NOMO-1 treated with dmso at 0.1 percent for 144 hours (cell line): Measurements from ENCODE around the gene TNIP3.
A peak's percentile ranks its signal among the peaks of the same experiment; 100 is the strongest.
"Not testable (repeated sequence)": the region's sequence is repeated elsewhere in the genome, so short reads cannot be mapped to it uniquely, and the experiment has no call there.

Experiments
- DNase-seq: peaks from one replicate; lab custom pipeline; 2025; ENCODE audit not compliant: unreplicated experiment; lab: John Stamatoyannopoulos, UW

Gene TNIP3

DNA sequence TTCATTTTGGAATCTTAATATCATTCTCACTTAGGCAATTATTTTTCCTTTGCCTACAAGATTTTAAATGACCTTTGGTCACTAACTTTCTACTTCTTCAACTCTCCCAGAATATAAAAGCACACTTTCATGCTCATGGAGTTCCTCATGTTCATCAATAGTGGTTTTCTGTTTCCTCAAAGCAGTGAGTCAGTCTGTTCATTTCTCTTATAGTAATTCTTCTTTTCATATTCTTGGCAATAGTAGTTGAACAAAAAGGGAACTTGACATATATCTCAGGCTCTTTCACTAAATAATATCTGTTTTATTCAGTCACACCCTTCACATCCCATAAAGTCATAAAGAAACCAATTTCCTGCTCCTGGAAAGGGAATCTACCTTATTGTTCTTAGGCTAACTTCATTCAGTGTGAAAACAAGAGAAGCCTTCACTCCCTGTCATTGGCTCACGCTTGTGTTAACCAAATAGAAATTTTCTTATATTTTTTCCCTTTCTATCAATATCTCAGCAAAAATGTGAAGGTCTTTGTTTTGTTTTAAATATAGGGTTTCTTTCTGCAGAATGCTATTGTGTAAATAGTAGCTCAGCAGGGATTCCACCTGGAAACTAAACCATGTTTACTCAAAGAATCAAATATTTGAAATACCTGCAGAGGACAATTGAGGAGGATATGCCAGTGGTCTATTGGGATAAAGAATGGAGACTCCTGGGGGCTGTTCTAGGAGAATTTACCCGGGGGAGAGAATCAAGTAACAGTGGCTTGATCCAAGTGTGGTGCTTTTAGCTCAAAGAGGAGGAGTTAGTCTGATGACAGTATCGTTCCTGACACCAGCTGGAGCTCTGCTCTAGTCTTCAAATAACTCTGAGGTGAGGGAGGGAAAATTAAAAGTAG is 13.4 kb upstream of the TNIP3 start:
- DNase-seq = no peak

DNA sequence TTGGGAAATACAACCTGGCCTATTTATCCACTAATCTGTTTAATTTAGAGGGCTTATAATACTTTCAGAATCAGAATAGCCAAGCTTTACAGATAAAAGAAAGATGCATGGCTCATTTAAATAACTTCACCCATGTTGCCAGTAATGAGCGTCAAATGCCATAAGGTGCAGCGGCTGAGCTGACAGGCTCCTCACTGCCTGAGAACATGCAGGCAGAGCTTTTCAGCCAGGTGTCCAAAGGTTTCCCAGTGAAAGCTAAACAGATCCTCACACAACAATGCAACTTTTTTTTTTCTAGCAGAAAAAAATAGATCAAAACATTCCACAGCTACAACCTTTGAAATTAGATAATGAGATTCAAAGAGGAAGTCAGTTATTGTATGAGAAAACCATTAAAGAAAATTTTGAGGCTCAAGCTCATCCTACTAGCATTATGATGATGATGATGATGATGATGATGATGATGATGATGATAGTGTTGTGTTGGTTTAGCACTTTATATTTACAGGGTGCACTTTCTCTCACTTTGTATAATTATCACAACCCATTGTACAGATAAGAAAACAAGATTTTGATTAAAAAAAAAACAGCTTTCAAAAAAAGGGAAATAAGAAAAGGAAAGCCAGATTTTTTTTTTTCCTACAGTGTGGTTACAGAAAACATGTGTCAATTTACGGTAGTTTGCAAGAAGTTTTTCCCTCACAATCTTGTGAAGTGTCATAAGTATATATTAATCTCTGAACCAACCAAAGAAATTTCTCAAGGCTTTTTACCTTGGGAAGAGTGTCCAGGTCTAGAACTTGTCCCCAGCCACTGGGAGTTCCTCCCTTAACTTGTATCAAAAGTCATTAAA is 12.2 kb upstream of the TNIP3 start:
- DNase-seq = no peak

DNA sequence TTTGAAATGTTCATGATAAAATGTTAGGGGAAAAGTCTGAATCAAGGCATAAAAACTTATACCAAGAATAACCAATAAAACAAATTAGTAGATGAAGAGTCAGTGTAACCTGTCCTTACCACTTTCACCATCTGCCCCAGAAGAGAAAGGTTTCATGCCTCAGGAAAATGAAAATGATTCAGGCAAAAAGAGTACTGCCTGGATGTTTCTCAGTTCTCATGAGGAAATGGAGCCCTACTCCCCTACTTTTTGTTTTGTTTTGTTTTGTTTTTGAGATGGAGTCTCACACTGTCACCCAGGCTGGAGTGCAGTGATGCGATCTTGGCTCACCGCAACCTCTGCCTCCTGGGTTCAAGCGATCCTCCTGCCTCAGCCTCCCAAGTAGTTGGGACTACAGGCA is 7.4 kb upstream of the TNIP3 start:
- not testable (repeated sequence) for DNase-seq

DNA sequence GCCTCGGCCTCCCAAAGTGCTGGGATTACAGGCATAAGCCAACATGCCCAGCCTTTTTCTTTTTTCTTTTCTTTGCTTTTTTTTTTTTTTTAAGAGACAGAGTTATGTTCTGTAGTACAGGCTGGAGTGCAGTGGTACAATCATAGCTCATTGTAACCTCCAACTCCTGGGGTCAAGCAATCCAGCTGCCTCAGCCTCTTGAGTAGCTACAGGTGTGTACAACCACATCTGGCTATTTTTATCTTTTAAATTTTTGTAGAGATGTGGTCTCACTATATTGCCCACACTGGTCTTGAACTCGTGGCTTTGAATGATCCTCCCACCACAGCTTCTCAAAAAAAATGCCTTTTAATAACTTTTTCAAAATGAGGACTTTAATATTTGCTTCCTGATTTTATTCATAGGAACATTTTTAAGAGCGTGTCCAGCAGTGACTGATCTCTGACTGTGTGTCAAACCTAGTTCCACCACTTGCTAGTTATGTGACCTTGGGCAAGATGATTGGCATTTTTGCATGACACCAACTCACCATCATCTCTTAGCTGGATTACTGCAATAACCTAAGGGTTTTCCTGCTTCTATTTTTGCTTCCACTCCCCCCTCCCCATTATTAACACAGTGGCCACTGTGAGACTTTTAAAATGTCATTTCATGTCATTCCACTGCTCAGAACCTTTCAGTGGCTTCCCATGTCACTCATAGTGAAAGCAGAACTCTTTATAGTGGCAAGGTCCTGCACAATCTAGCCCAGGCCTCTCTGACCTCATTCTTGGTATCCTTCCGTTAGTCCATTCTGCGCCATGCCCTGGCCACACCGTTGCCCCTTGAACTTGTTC is 4.5 kb upstream of the TNIP3 start:
- DNase-seq = no peak

DNA sequence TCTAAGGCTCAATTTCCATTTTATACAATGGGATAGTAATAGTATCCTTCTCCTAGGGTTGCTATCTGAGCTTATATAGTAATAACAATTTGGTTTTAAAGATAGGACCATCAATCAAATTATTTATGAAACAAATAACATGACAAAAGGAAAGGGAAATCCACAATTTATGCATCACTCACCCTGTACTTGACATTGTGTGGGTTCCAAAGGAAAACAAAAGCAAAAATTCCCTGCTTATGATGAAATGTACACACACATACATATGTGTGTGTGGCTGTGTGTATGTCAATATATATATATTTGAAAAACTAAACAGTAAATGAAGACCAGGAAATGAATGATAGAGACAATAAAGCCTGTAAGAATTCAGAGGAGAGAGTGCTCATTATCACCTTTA is 2.9 kb upstream of the TNIP3 start:
- DNase-seq = no peak

DNA sequence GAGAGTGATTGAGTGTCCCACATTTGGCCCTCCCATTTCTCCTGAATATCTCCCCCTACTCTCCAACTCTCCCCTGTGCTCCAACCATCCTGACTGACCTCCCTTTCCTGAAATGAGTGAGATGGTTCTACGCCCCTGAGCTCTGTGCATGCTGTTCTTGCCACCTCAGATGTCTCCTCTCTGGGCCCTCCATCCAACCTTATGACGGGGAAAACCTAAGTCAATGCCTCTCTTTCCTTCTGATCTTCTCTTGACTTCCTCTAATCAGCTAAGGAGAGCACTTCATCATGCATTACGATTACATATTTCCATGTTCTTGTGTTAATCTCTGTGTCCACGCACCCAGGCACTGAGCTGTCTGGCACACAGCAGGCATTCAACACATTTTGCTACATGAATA is 1.1 kb upstream of the TNIP3 start:
- DNase-seq = no peak

DNA sequence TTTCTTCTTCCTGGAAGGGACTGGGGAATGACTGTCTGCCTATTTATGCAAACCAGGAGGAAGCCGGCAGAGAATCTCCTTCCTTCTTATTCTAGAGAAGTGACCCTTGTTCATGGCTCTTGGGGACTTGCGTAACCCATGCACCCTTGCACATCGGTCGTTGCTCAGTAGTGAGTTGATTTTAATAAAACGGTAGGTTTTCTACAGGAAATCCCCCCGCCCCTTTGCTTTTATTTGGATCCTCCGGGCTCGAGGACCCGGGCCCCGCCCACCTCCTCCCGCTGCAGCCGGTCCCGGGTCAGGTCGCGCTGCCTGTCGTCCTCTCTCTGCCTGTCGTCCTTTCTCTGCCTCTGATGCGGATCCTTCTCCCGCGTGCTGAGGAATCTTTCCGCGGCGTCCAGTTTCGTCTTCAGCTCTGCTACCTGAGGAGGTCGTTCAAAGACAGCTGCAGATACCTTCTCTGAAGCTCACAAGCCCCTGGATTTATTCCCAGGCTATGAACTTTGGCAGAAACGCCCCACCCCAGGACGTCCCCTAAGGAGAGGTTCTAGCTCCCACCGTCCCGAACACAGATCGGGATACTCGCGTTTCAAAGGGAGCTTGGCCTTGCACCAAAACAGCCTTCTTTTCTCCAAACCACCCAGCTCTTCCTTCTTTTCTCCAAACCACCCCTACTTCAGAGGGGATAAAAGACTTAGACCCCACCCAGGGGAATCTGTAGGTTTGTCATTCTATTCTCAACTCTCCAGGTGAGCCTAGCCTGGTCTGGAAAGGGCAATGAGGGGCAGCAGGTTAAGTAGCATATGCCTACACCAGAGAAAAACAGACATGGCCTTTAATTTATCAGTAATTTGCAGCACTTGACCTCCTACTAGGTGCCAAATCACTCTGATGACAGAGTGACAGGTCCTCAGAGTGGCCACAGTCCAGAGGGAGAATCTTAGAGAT is 7.0 kb downstream of the TNIP3 start:
- peak; percentile 59 for DNase-seq

DNA sequence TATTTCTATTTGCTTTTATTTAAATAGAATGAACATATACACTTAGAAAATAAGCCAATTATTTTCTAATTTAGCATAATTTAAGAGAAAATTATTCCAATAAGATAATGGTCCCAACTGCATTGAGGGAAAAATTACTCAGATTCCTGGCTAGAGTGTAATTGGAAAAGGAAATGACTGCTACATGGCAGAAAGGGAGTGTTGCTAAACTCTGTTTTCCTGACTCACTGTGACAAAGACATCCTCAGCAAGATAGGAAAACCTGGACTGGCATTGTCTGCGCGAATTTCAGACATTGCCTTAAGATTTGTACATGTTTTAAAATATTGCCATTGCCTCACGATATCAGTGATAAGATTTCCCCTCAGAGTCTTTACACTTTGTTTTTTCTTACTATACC is 8.2 kb downstream of the TNIP3 start:
- no peak for DNase-seq

DNA sequence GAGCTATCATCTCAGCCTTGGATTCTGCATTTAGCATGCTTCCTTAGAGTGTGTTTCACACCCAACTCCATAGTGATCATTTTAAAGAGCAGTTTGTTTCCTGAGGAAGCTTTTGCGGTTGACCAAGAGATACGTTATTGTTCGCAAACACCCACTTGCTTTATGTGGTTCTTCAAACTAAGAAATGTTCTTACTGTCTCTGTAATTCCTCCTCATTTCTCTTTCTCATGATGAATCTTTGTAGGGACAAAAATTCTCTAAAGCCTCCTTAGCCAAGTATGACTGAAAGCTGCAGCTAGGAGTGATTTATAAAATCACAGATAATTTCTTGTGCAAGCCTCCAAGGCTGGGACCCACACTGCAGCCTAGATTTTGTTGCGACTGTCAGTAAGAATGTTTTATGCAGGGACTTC is 10.0 kb downstream of the TNIP3 start:
- DNase-seq = no peak

DNA sequence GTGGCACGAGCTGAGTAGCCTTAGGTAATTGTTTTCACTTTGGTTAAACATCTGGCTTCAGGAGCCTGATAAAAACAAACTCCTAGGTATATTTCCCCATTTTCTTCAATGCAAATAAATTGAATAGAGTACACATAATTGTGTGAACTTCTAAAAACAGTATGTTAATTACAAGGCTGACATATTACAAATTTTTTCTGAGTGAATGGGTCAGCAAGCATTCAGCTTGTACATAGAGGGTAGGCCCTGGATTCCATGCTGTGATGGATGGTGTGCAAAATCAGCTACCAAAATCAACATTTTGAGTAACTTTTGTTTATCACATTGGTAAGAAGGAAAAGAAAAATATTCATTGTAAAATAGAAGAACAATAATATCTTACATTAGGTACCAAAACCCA is 12.2 kb downstream of the TNIP3 start:
- no peak for DNase-seq

DNA sequence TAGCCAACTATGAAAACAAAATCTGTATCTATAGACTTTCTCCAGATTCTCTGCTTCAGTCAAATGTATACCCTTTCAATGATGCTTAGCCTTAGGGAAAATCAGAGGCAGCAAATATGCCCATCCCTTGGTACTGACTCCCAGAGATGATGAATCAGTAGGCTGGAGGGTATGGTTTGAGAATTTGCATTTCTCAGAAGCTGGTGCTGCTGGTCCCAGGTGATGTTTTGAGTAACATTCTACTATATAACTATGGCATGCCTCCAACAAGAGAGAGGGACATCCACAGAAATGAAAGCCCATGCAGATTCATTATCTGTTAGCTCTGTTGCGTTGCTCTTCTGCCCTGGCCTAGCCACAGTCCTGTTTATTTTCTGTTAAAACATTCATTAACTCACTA is 13.6 kb downstream of the TNIP3 start:
- no peak for DNase-seq

DNA sequence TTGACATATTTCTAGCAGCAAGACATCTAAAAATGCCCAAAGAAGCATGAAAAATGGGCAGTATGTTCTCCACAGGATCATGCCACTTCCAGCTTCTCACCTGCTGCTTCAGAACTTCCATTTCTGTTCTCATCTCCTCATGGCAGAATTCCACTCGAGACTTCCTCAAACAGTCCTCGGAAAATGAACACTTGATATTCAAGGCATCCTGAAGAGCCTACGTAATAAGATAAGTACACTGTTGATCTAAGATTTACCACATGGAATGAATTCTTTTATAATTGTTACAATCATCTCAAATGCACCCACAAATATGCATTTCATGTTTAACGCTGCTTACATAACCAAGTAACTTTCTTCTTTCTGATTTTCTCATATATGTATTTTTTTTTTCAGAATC is 14.1 kb downstream of the TNIP3 start:
- DNase-seq = no peak

DNA sequence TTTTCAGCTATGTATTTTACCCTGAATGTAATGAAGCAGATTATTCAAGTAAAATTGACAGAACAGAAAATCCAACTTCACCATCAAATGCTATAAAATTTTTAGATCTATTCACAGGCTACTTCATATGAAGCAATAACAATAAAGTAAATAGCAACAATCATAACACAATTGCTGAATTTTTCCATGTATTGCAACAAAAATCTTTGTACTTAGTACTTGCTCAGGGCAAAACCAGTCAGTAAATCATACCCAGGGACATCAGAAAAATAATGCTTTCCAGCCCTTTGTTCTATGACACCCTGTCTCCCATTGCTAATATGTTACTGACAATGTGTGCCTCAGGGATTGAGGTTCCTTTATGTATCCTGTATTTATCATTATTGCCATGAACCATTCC is 15.5 kb downstream of the TNIP3 start:
- no peak for DNase-seq

DNA sequence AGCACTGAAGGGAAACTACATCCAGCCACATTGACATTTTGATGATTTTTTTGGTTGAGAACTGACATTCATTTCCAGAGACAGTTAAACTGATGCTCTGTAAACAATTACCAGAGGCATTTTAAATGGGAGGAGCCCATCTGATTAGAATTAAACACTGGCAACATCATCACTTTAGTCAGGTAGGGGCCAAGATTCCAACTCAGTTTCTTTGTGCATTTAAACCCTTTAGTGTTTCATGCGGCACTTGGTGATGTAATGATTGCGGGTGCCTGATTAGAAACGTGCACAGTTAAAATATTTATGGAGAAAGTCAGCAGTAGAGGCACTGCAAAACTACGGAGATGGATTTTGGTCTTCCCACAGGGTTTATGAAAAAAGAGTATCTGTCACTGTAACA is 16.1 kb downstream of the TNIP3 start:
- DNase-seq = no peak

DNA sequence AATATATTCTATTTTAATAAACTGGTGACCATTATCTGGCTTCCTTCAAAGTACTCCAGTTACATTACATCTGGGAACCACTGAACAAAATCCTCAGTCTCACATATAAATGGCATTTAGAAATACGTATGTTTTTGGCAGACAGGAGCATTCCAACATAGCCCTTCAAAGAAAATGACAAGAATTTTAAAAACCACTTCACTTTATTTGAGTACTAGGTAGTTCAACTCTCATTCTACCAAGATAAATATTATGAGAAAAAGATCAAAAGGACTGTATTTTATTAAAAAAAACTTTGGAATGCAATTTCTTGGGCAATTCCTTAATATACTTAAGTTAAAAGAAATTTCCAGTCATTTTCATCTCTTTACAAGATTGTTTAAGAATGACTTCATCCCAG is 17.6 kb downstream of the TNIP3 start:
- no peak for DNase-seq

DNA sequence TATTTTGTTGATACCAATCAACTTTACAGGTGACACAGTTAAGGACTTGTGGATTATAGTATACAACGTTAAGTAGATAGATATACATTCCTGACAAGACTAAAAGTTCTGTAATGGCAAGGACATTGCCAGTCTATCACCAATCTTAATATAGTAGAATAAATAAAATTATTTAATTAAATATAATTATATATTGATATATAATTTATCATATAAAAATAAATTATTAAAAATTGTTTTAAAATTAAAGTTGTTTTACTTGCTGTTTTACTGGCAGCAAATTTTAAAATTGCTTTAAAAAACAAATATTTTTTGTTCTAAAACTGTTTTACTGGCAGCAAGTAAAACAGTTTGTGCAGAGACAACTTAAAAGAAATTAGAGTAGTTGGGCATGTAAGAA is 18.7 kb downstream of the TNIP3 start:
- no peak for DNase-seq

DNA sequence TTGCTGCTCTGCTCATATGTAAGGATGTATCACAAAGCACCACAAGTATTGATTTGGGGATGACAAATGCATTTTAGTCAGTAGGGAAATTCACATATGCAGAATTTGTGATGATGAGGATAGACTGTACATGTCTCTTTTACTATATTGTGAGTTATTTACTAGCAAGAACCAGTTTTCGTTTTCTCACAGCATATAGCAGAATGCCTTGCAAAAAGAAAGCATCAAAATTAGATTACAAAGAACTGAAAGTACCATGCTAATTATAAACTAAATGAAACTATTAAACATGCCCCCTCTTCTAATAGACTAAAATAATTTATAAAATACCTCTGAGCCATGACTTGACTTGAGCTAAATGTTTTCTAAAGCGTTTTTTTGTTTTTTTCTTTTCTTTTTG is 20.1 kb downstream of the TNIP3 start:
- no peak for DNase-seq

DNA sequence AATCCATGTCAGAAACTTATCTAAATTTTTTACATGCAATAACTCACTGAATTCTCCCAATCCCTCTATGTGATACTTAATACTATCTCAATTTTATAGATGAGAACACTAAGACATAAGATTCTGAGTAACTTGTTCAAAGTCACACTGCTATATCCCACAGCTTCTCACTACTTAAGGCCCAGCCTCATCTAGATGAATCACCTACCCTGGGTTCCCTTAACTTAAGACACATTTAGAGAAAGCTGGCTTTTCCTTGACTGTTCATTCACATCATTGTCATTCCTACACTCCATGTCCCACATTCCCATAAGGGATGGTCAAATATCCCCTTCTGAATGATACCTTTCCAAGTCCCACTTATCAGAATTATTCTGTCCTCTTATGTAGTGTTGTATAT is 21.0 kb downstream of the TNIP3 start:
- DNase-seq = no peak

DNA sequence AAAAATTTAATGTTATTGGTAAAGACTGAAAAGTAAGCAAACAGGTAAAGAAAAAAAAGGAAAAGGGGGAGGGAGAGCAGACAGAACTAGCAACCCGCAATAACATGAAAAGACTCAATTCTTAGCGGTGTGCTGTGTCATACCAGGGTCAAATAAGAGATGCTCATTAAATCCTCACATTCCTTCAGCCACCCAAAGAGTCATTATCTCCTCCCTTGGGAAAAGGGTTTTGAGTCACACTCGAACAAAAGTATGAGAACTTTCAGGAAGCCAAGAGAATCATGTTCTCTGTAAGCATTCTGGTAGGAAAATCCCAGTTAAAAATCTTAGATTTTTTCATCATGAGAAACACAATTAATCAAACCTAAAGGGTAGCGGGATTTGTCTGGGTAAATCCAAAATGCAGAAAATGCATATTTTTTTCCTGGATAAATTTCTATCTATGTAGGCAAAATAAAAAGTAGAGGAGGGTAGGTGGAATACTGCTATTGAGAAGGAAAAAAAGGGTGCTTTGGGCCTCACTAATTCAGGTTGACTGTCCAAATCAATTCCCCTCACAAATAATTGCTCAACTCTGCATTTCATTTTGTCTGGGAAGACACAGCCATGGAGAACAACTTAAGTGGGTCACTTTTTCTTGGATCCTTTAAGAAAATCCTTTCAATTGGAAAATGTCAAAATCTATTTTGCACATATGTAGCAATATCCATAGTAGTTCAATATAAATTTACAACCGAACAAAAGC is 23.2 kb downstream of the TNIP3 start:
- no peak for DNase-seq
